ENCODE data around the gene TMEM183A. TPM values are rescaled to one million over a fixed set of nuclear protein-coding genes. Genes with fewer than 3 reads are reported as not detected.

TMEM183A gene
- total RNA-seq, 1 donor from 2014 or later: 79.2 TPM

DNA sequence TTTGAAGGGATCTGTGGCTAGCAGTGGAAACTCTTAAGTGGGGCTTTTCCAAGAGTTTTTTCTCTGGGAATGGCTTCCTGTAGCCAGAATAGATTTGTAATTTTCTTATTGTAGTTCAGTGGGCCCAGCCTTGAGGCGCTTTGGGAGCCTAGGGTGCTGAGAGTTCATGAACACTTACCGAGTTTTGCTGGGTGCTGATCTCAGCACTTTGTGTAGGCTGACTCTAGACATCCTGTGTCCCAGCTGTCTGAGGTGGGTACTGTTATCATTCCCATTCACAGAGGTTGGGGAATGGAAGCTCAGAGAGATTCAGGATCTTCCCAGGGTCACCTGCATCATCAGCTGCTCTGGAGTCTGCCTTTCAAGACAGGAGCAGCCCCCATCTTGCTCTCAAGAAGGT, 26.1 kb downstream of the TMEM183A start:
- TF ChIP-seq, protein P1, sequence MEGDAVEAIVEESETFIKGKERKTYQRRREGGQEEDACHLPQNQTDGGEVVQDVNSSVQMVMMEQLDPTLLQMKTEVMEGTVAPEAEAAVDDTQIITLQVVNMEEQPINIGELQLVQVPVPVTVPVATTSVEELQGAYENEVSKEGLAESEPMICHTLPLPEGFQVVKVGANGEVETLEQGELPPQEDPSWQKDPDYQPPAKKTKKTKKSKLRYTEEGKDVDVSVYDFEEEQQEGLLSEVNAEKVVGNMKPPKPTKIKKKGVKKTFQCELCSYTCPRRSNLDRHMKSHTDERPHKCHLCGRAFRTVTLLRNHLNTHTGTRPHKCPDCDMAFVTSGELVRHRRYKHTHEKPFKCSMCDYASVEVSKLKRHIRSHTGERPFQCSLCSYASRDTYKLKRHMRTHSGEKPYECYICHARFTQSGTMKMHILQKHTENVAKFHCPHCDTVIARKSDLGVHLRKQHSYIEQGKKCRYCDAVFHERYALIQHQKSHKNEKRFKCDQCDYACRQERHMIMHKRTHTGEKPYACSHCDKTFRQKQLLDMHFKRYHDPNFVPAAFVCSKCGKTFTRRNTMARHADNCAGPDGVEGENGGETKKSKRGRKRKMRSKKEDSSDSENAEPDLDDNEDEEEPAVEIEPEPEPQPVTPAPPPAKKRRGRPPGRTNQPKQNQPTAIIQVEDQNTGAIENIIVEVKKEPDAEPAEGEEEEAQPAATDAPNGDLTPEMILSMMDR (conservative IDR thresholded peaks at IDR 0.05; ENCODE audit: low read depth, low read length): no peak
- no peak overlapping the region for H3K4me3 ChIP-seq (ENCODE audit: low read depth, low read length)
- DNase-seq (ENCODE audit: low read depth): no peak

DNA sequence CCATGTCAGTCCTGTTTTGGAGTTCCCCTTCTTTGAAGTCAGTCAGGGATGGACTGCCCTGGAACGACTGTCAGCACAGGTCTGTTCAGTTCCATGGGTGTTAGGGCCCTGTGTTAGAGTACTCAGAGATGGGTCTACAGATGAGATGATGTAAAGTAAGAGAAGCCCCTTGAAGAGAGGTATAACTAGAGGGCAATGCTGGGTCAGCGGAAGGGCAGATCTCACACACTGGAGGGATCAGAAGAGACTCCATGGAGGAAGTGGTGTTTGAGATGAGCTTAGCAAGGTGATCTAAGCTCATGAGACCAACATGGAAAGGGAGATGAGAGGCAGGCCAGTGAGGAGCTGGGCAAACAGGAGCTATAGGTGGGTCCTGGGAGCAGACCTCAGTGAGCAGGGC, 26.7 kb downstream of the TMEM183A start:
- no peak overlapping the region for H3K4me3 ChIP-seq (ENCODE audit: low read depth, low read length)
- TF ChIP-seq, protein P1 (conservative IDR thresholded peaks at IDR 0.05; ENCODE audit: low read depth, low read length): no peak
- no peak for DNase-seq (ENCODE audit: low read depth)

DNA sequence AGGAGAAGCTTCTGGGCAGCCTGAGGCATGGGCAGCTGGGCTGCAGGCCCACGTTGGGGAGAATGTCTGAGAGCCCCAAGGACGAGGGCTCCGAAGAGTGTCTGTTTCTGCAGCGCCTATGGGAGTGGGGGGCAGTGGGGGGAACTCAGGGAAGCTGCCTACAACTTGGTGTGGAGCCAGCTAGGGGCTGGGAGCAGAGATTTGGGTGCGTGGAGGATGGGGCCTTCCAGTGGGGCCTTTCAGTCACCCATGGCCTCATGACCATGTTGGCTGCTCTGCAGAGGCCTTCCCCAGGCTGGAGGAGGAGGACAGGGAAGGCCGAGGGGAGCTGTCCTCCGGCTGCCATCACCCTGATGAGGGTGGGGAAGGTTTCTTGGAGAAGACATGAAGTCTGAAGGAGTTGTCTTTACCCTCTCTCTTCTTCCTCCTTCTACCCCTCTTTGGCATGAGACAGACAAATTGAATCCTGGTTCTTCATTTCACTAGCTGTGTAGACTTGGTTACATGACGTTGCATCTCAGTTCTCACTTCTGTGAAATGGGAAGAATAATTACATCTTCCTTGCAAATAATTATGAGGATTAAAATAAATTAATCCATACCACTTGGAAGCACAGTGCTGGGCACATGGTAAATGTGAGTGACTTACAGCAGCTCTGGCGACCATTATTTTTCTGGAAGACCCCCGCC, 27.4 kb downstream of the TMEM183A start:
- H3K4me3 ChIP-seq (ENCODE audit: low read depth, low read length): no peak overlapping the region
- TF ChIP-seq, protein P1 (conservative IDR thresholded peaks at IDR 0.05; ENCODE audit: low read depth, low read length): no peak

DNA sequence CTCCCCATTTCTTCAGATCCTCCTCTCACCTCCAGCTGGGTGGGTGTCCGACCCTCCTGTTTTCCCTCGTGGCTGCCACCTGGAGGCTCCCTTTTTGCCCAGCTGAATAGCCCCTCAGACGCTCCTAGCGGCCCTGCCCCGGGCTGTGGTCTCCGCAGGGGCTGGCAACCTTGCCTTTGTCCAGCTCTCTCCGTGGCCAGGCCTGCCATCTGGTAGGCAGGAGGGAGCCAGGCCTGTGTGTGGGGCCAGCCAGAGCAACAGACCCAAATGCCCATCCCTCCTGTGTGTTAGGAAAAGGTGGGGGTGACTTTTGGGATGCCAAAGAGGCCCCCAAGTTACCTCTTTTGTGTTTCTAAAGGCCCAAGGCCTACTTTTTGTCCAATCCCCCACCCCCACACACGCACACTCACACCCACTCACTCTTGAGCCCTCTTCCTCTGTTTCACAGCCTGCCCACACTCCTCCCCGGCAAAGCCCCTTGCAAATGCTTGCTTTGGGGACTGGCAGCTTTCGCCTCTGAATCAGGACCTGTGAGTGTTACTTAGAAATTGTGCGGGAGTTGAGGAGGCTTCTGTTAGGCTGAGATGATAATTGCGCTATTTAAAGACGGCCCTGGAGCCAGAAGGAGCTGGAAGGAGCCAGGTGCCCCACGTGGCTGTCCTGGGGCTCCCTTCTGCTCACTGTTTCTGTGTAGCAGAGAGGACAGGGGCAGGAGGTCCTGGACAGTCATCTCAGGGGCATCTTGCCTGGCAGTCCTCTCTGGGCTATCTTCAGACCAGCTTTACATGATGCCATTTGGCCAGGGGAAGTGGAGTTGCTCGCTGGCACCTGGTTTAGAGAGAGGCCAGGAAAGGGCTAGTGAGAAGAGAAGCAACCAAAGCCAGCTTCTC, 28.2 kb downstream of the TMEM183A start:
- no peak overlapping the region for H3K4me3 ChIP-seq (ENCODE audit: low read depth, low read length)
- TF ChIP-seq, protein P1 (conservative IDR thresholded peaks at IDR 0.05; ENCODE audit: low read depth, low read length): no peak
- no peak for DNase-seq (ENCODE audit: low read depth)

More for the DNA sequence above, 27.4 kb downstream of the TMEM183A start:
- DNase-seq (ENCODE audit: low read depth): no peak

DNA sequence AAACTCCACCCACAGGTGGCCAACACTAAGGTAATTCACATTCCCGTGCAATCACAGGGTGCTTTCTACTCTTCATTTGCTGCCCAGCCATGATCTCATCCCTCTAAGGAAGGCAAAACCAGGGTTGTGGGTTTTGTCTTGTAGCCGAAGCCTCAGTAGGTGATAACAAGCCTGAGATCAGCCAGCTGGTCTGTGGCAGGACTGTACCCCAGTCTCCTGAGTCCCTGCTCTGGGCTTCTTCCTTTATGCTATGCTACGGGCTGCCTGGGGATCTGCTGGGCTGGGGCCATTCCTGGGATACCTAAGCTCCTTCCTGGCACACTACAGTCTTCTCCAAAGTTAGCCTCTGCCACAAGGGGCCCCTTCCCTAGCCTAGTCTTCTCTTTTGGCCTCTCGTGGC, 29.0 kb downstream of the TMEM183A start:
- DNase-seq (ENCODE audit: low read depth): no peak

DNA sequence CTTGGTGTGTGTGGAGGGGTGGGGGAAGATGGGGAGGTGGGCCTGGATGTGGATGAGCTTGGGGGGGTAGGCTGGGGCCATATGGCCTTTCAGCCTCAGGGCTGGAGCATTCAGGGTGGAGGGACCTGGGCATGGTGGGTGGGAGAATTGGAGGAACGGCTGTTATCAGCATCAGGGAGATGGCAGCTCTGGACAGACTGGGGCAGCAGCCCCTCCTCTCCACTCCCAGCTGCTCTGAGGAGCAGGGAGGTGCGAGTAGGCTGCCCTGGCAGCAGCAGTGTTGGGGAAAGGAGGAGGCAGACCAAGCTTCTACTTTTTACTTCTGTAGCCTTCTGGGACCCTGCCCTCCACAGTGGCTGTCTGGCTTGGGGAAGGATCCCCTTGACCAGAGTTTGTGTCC, 29.4 kb downstream of the TMEM183A start:
- no peak for DNase-seq (ENCODE audit: low read depth)
- H3K4me3 ChIP-seq (ENCODE audit: low read depth, low read length): no peak overlapping the region
- TF ChIP-seq, protein P1 (conservative IDR thresholded peaks at IDR 0.05; ENCODE audit: low read depth, low read length): no peak

More for the DNA sequence above, 29.0 kb downstream of the TMEM183A start:
- TF ChIP-seq, protein P1 (conservative IDR thresholded peaks at IDR 0.05; ENCODE audit: low read depth, low read length): no peak
- no peak overlapping the region for H3K4me3 ChIP-seq (ENCODE audit: low read depth, low read length)

All from epithelial cell of proximal tubule (primary cell).